ENCODE data around the gene STBD1.

DNA sequence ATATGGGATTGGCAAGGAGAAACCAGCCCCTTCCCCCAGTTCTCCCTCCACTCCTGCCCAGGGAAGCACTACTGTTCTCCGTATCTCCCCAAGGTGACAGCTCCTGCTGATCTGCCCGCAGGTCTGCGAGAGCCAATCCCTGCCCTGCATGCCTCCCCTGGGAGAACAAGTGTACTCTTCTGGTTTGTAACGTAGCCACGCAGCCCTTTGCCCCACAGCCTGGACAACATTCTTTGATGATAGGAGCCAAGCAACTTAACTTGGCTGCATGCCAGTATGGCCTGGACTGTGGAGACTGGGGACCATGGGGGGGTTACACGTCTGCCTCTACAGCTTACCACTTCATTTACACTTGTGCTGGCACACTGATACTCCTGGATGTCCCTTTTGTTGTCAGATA, 2.0 kb downstream of the STBD1 start:
- no peak for TF ChIP-seq EZH2 (IDR thresholded peaks at IDR 0.05; ENCODE audit: borderline replicate concordance)
- TF ChIP-seq, protein P1, sequence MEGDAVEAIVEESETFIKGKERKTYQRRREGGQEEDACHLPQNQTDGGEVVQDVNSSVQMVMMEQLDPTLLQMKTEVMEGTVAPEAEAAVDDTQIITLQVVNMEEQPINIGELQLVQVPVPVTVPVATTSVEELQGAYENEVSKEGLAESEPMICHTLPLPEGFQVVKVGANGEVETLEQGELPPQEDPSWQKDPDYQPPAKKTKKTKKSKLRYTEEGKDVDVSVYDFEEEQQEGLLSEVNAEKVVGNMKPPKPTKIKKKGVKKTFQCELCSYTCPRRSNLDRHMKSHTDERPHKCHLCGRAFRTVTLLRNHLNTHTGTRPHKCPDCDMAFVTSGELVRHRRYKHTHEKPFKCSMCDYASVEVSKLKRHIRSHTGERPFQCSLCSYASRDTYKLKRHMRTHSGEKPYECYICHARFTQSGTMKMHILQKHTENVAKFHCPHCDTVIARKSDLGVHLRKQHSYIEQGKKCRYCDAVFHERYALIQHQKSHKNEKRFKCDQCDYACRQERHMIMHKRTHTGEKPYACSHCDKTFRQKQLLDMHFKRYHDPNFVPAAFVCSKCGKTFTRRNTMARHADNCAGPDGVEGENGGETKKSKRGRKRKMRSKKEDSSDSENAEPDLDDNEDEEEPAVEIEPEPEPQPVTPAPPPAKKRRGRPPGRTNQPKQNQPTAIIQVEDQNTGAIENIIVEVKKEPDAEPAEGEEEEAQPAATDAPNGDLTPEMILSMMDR (IDR thresholded peaks at IDR 0.05; ENCODE audit: poor library complexity): no peak
